Measurements from ENCODE around the gene FN1. TPM values are rescaled to one million over a fixed set of nuclear protein-coding genes. Genes with fewer than 3 reads are reported as not detected.

FN1 gene
- polyA plus RNA-seq, 1 of the 3 experiments (the other 2 are of a cell fraction): 1,671 TPM

- no peaks in the 10 kb centered on the region for H3K27me3 ChIP-seq (ENCODE audit: insufficient read depth)
- H3K9me2 ChIP-seq: no peaks in the 10 kb centered on the region
- no peak for DNase-seq
- POLR2A ChIA-PET: no interaction called here
- no peaks in the 10 kb centered on the region for H3K9me3 ChIP-seq
- 86% methylated on average over 9 of the region's 9 CpGs for WGBS (ENCODE audit: low lambda C conversion rate)
- no peak overlapping the region for H3K4me2 ChIP-seq
- peaks cover 60% of the 10 kb centered on the region for H3K79me2 ChIP-seq (ENCODE audit: insufficient read depth)
- no peak overlapping the region for H3K4me3 ChIP-seq (ENCODE audit: low read depth in 2 of 2, low read length in 1 of 2)
- peaks cover 100% of the 10 kb centered on the region for H3F3A ChIP-seq (replicated peaks; ENCODE audit: insufficient read depth)
- H3K4me1 ChIP-seq (ENCODE audit: control insufficient read depth in 1 of 2, insufficient read depth in 2 of 2, low read depth in 1 of 2, low read length in 1 of 2): no peaks in the 10 kb centered on the region
- H3K27ac ChIP-seq (ENCODE audit: low read depth in 2 of 2, low read length in 1 of 2): peak overlapping the region in 1 of 2 experiments; percentile 43; a peak in 2 of 4 replicates
- no peak overlapping the region for H3K9ac ChIP-seq
- CTCF ChIA-PET: interaction anchor here (1.3 kb wide), 1 partner anchor 64 kb away, joined by 3 read pairs; no protein-coding TSS in a partner anchor
- H2AFZ ChIP-seq (ENCODE audit: low read depth): no peak overlapping the region
- peaks cover 73 to 95% of the 10 kb centered on the region in 2 experiments for H3K36me3 ChIP-seq (replicated peaks in 1 of 2; ENCODE audit: control insufficient read depth in 1 of 2, insufficient read depth in 2 of 2, low read length in 1 of 2)
- TF ChIP-seq NRF1 (IDR thresholded peaks at IDR 0.05; ENCODE audit: low read depth, low read length) (no peak), JUND (IDR thresholded peaks at IDR 0.05) (no peak), USF2 (IDR thresholded peaks at IDR 0.05; ENCODE audit: borderline replicate concordance, low read depth, low read length) (no peak), YY1 (IDR thresholded peaks at IDR 0.05; ENCODE audit: low read depth) (no peak), FOXJ3 (CRISPR knock-in tag; IDR thresholded peaks at IDR 0.05) (no peak), FOSL2 (IDR thresholded peaks at IDR 0.05; ENCODE audit: borderline replicate concordance, low read depth) (no peak), ELF1 (IDR thresholded peaks at IDR 0.05) (no peak), SMC3 (IDR thresholded peaks at IDR 0.05; ENCODE audit: low read depth, low read length) (no peak), FOXM1 (IDR thresholded peaks at IDR 0.05; ENCODE audit: low read depth) (no peak), TEAD4 (IDR thresholded peaks at IDR 0.05; ENCODE audit: borderline replicate concordance, insufficient read depth) (no peak), MEF2A (IDR thresholded peaks at IDR 0.05; ENCODE audit: borderline replicate concordance, low read depth) (no peak), NFIC (IDR thresholded peaks at IDR 0.05; ENCODE audit: borderline replicate concordance) (no peak), SIN3A (IDR thresholded peaks at IDR 0.05; ENCODE audit: borderline replicate concordance, low read depth, low read length) (no peak), MAX (IDR thresholded peaks at IDR 0.05; ENCODE audit: low read depth) (no peak), TCF12 (IDR thresholded peaks at IDR 0.05) (no peak)
- TF ChIP-seq, protein P1, sequence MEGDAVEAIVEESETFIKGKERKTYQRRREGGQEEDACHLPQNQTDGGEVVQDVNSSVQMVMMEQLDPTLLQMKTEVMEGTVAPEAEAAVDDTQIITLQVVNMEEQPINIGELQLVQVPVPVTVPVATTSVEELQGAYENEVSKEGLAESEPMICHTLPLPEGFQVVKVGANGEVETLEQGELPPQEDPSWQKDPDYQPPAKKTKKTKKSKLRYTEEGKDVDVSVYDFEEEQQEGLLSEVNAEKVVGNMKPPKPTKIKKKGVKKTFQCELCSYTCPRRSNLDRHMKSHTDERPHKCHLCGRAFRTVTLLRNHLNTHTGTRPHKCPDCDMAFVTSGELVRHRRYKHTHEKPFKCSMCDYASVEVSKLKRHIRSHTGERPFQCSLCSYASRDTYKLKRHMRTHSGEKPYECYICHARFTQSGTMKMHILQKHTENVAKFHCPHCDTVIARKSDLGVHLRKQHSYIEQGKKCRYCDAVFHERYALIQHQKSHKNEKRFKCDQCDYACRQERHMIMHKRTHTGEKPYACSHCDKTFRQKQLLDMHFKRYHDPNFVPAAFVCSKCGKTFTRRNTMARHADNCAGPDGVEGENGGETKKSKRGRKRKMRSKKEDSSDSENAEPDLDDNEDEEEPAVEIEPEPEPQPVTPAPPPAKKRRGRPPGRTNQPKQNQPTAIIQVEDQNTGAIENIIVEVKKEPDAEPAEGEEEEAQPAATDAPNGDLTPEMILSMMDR (IDR thresholded peaks at IDR 0.05): no peak
- H4K20me1 ChIP-seq (ENCODE audit: insufficient read depth): peaks cover 58% of the 10 kb centered on the region
Measured at GRCh38 chr2:215376103-215376780, 59.6 kb downstream of the FN1 start.

GRCh38 chr2:215375467-215375830 lies 60.4 kb downstream of the FN1 start:
- no peak overlapping the region for H3K9ac ChIP-seq
- CTCF ChIA-PET: interaction anchor here (1.3 kb wide), 1 partner anchor 63 kb away, joined by 3 read pairs; no protein-coding TSS in a partner anchor
- peaks cover 57% of the 10 kb centered on the region for H3K79me2 ChIP-seq (ENCODE audit: insufficient read depth)
- H3K36me3 ChIP-seq (replicated peaks in 1 of 2; ENCODE audit: control insufficient read depth in 1 of 2, insufficient read depth in 2 of 2, low read length in 1 of 2): peaks cover 71 to 95% of the 10 kb centered on the region in 2 experiments
- no peak overlapping the region for H3K4me2 ChIP-seq
- H2AFZ ChIP-seq (ENCODE audit: low read depth): no peak overlapping the region
- peak overlapping the region in 1 of 2 experiments; percentile 43; a peak in 2 of 4 replicates for H3K27ac ChIP-seq (ENCODE audit: low read depth in 2 of 2, low read length in 1 of 2)
- H3K4me3 ChIP-seq (ENCODE audit: low read depth in 2 of 2, low read length in 1 of 2): no peak overlapping the region
- no peaks in the 10 kb centered on the region for H3K9me2 ChIP-seq
- no peaks in the 10 kb centered on the region for H3K4me1 ChIP-seq (ENCODE audit: control insufficient read depth in 1 of 2, insufficient read depth in 2 of 2, low read depth in 1 of 2, low read length in 1 of 2)
- peaks cover 60% of the 10 kb centered on the region for H4K20me1 ChIP-seq (ENCODE audit: insufficient read depth)
- POLR2A ChIA-PET: no interaction called here
- TF ChIP-seq GABPA (IDR thresholded peaks at IDR 0.05; ENCODE audit: low read depth) (no peak), NFIC (IDR thresholded peaks at IDR 0.05; ENCODE audit: borderline replicate concordance) (no peak), PBX3 (IDR thresholded peaks at IDR 0.05) (no peak), RCOR1 (IDR thresholded peaks at IDR 0.05; ENCODE audit: low read length) (no peak), TEAD4 (IDR thresholded peaks at IDR 0.05; ENCODE audit: borderline replicate concordance, insufficient read depth) (no peak), MEF2A (IDR thresholded peaks at IDR 0.05; ENCODE audit: borderline replicate concordance, low read depth) (no peak), TAF1 (IDR thresholded peaks at IDR 0.05; ENCODE audit: borderline replicate concordance, low read depth, low read length) (no peak), RXRA (IDR thresholded peaks at IDR 0.05; ENCODE audit: borderline replicate concordance, low read depth) (no peak), RFX5 (IDR thresholded peaks at IDR 0.05; ENCODE audit: low read length) (no peak), GATA2 (CRISPR knock-in tag; IDR thresholded peaks at IDR 0.05) (no peak), SIN3A (IDR thresholded peaks at IDR 0.05; ENCODE audit: borderline replicate concordance, low read depth, low read length) (no peak)
- no peaks in the 10 kb centered on the region for H3K9me3 ChIP-seq
- WGBS (ENCODE audit: low lambda C conversion rate): 98% methylated on average over 6 of the region's 6 CpGs
- DNase-seq: no peak
- H3F3A ChIP-seq (replicated peaks; ENCODE audit: insufficient read depth): peaks cover 100% of the 10 kb centered on the region
- no peaks in the 10 kb centered on the region for H3K27me3 ChIP-seq (ENCODE audit: insufficient read depth)

Data from SK-N-SH (cell line).